ENCODE results near the gene HLA-C.

- TF ChIP-seq POLR2AphosphoS5 (IDR thresholded peaks at IDR 0.05) (no peak), CTCF (IDR thresholded peaks at IDR 0.05) (no peak), EP300 (IDR thresholded peaks at IDR 0.05) (no peak)
Measured at GRCh38 chr6:31307669-31308049, 35.8 kb upstream of the HLA-C start.
